Right lobe of liver (tissue), 6 donors: ENCODE measurements around the gene MACO1. TPM values are rescaled to one million over a fixed set of nuclear protein-coding genes. Genes with fewer than 3 reads are reported as not detected.
A peak's percentile ranks its signal among the peaks of the same experiment; 100 is the strongest.

Source experiments
- ATAC-seq, 4 donors: fragments of 200-7000 bp; cut with Tn5 transposase; one replicate each; pipeline ENCODE4 v1.9.1; 2020; ENCODE audit warnings: mild to moderate bottlenecking in 4 of 4, moderate library complexity in 4 of 4
- DNase-seq, 3 donors: peaks; one replicate each; pipeline ENCODE4 v3.0.0-alpha.2; 2020
- H3K27ac ChIP-seq, 3 donors: fragments of 200-600 bp; one replicate each; pipeline ENCODE4 v1.8.0; 2022
- H3K27me3 ChIP-seq, 2 donors: fragments of 200-600 bp; one replicate each; pipeline ENCODE4 v1.8.0; 2022
- H3K36me3 ChIP-seq, 4 donors: fragments of 200-600 bp; sonication (generic) in 1 of 4; one replicate each; pipeline versions ENCODE4 v1.5.1 to v1.8.0; 2017 to 2022; ENCODE audit warnings: control low read depth in 1 of 4
- H3K4me1 ChIP-seq, 4 donors: fragments of 200-600 bp; sonication (generic) in 1 of 4; one replicate each; pipeline versions ENCODE4 v1.5.1 to v1.8.0; 2017 to 2022; ENCODE audit warnings: control low read depth in 1 of 4
- H3K4me3 ChIP-seq, 3 donors: fragments of 200-600 bp; one replicate each; pipeline ENCODE4 v1.8.0; 2022
- H3K9me3 ChIP-seq, 4 donors: fragments of 200-600 bp; sonication (generic) in 1 of 4; one replicate each; pipeline versions ENCODE4 v1.5.1 to v1.8.0; 2017 to 2022; ENCODE audit warnings: control low read depth in 1 of 4
- CTCF ChIP-seq, 4 donors: fragments of 200-600 bp in 3 of 4; fragments of 450-650 bp in 1 of 4; IDR thresholded peaks; one replicate each; pipeline versions ENCODE4 v1.5.1 to v1.8.0; 2016 to 2022; ENCODE audit warnings: antibody characterized with exemption in 4 of 4, mild to moderate bottlenecking in 2 of 4
- POLR2A ChIP-seq: fragments of 450-650 bp; IDR thresholded peaks from one replicate; pipeline ENCODE4 v1.6.1; 2017; ENCODE audit warnings: antibody characterized with exemption, mild to moderate bottlenecking
- WGBS: methylation state at CpG from one replicate; pipeline ENCODE4 v1.1.6; 2018; ENCODE audit warnings: low coverage, low lambda C conversion rate; ENCODE audit not compliant: insufficient coverage; ENCODE audit errors: missing lambda C conversion rate; 5-methylcytosine and 5-hydroxymethylcytosine counted together
- intact Hi-C, 2 donors: fragments of 100-400 bp; cut with DNase I; formaldehyde crosslinking; loops; one replicate each; pipeline versions ENCODE4 v1.11.2 to v1.14.1; 2022
- total RNA-seq, 6 experiments: library from RNA; depleted of rRNA in 2 of 6; stranded (reverse); fragments of >200 nt in 2 of 6; fragmentation: NEBNext Ultra II Directional in 3 of 6; extraction: Animal tissue kit (Norgen Biotek cat#: 25700) in 3 of 6; gene quantifications; one replicate each; pipeline versions ENCODE4 v1.1.0 to v1.2.4, GENCODE V29; 2016 to 2023
- donor health status: DM: no; HTN: yes; CAD: no.
- donor health status: DM: no; HTN: no; CAD: no.
- donor health status: DM: no; HTN: no; CAD: no.
- donor health status: DM: no; HTN: yes; CAD: no.
- donor health status: DM: no; HTN: yes; CAD: no.

Gene MACO1
- total RNA-seq, 6 experiments from 2014 or later = 23.2 to 32.9 (median 27.2) TPM

GRCh38 chr1:25543005-25543424 lies 112.3 kb downstream of the MACO1 start:
- peak overlapping the region in 2 of 3 donors; percentile 87 to 89 for H3K4me3 ChIP-seq
- no peak for ATAC-seq

GRCh38 chr1:25543425-25544242 lies 112.9 kb downstream of the MACO1 start, which contains the start of gene LDLRAP1:
Gene LDLRAP1 (plus strand): TSS chr1:25543606. CDS start chr1:25543699, 93 bp downstream.
- Histone ChIP-seq H3K4me1 (peaks cover 0 to 6% (median 3%) of the 10 kb centered on the region in 4 donors), H3K27me3 (no peaks in the 10 kb centered on the region), H3K36me3 (no peaks in the 10 kb centered on the region), H3K4me3 (peak within 1 kb of the TSS; percentile 87 to 90 (median 89)), H3K9me3 (no peaks in the 10 kb centered on the region), H3K27ac (peak within 1 kb of the TSS; percentile 70 to 74 (median 72))
- intact Hi-C loops = no loop called here
- ATAC-seq = peak; percentile 93 to 99 (median 95)
- under 1% methylated on average over 23 of the region's 99 CpGs for WGBS
- peak; percentile 94 for TF ChIP-seq POLR2A
- TF ChIP-seq CTCF (IDR thresholded peaks at IDR 0.05) = no peak
- peak; percentile 82 to 85 (median 84) for DNase-seq

More at GRCh38 chr1:25543005-25543424, 112.3 kb downstream of the MACO1 start:
- Histone ChIP-seq H3K27me3 (no peaks in the 10 kb centered on the region), H3K9me3 (no peaks in the 10 kb centered on the region), H3K36me3 (no peaks in the 10 kb centered on the region), H3K4me1 (peaks cover 0 to 6% (median 3%) of the 10 kb centered on the region in 4 donors), H3K27ac (no peak overlapping the region)
- intact Hi-C loops = no loop called here
- DNase-seq = no peak
- 39% methylated on average over 4 of the region's 7 CpGs for WGBS
- TF ChIP-seq POLR2A (no peak), CTCF (IDR thresholded peaks at IDR 0.05) (no peak)

- intact Hi-C loops = no loop called here
- TF ChIP-seq POLR2A (no peak), CTCF (IDR thresholded peaks at IDR 0.05) (no peak)
- WGBS = 2% methylated on average over 8 of the region's 25 CpGs
- Histone ChIP-seq H3K27ac (peak overlapping the region; percentile 70 to 74 (median 72)), H3K36me3 (no peaks in the 10 kb centered on the region), H3K27me3 (no peaks in the 10 kb centered on the region), H3K9me3 (no peaks in the 10 kb centered on the region), H3K4me3 (peak overlapping the region; percentile 87 to 90 (median 89)), H3K4me1 (peaks cover 0 to 12% (median 3%) of the 10 kb centered on the region in 4 donors)
- no peak for DNase-seq
- ATAC-seq = peak in 1 of 4 donors; percentile 1
Observed at GRCh38 chr1:25544243-25544764, 113.6 kb downstream of the MACO1 start.

- Histone ChIP-seq H3K9me3 (no peaks in the 10 kb centered on the region), H3K4me1 (peaks cover 0 to 16% (median 5%) of the 10 kb centered on the region in 4 donors), H3K36me3 (no peaks in the 10 kb centered on the region), H3K27me3 (no peaks in the 10 kb centered on the region), H3K27ac (no peak overlapping the region), H3K4me3 (peak overlapping the region; percentile 87 to 90 (median 89))
- ATAC-seq (peak in 3 of 4 donors; percentile 13 to 24 (median 17)), DNase-seq (peak in 1 of 3 donors; percentile 44)
- TF ChIP-seq POLR2A = no peak
- no peak for TF ChIP-seq CTCF (IDR thresholded peaks at IDR 0.05)
- WGBS = 37% methylated on average over 2 of the region's 6 CpGs
- intact Hi-C loops = no loop called here
Observed at GRCh38 chr1:25544819-25545218, 114.1 kb downstream of the MACO1 start.
